Measurements from ENCODE around the gene CALB2.

GRCh38 chr16:71432906-71433305 is 74.4 kb downstream of the CALB2 start:
- TF ChIP-seq, protein P1, sequence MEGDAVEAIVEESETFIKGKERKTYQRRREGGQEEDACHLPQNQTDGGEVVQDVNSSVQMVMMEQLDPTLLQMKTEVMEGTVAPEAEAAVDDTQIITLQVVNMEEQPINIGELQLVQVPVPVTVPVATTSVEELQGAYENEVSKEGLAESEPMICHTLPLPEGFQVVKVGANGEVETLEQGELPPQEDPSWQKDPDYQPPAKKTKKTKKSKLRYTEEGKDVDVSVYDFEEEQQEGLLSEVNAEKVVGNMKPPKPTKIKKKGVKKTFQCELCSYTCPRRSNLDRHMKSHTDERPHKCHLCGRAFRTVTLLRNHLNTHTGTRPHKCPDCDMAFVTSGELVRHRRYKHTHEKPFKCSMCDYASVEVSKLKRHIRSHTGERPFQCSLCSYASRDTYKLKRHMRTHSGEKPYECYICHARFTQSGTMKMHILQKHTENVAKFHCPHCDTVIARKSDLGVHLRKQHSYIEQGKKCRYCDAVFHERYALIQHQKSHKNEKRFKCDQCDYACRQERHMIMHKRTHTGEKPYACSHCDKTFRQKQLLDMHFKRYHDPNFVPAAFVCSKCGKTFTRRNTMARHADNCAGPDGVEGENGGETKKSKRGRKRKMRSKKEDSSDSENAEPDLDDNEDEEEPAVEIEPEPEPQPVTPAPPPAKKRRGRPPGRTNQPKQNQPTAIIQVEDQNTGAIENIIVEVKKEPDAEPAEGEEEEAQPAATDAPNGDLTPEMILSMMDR (conservative IDR thresholded peaks at IDR 0.05; ENCODE audit: low read depth, low read length), result no peak
- TF ChIP-seq POLR2A (IDR thresholded peaks at IDR 0.05; ENCODE audit: low read depth, low read length) (no peak), CEBPB (IDR thresholded peaks at IDR 0.05; ENCODE audit: low read depth, low read length) (no peak), USF2 (IDR thresholded peaks at IDR 0.05; ENCODE audit: low read depth, low read length) (no peak), ELK1 (IDR thresholded peaks at IDR 0.05; ENCODE audit: borderline replicate concordance, low read depth, low read length) (no peak), RAD21 (IDR thresholded peaks at IDR 0.05; ENCODE audit: low read length) (no peak), SMC3 (IDR thresholded peaks at IDR 0.05; ENCODE audit: low read depth, low read length) (no peak), CHD1 (IDR thresholded peaks at IDR 0.05; ENCODE audit: low read depth, low read length) (no peak), MAZ (IDR thresholded peaks at IDR 0.05; ENCODE audit: borderline replicate concordance, low read depth, low read length) (no peak), BHLHE40 (IDR thresholded peaks at IDR 0.05; ENCODE audit: low read depth, low read length) (no peak), NFE2L2 (IDR thresholded peaks at IDR 0.05; ENCODE audit: low read depth, low read length) (no peak), MXI1 (IDR thresholded peaks at IDR 0.05; ENCODE audit: borderline replicate concordance, low read depth, low read length) (no peak), FOS (IDR thresholded peaks at IDR 0.05; ENCODE audit: low read depth, low read length) (no peak)
